GM12873 (cell line): ENCODE data around the gene C1orf216.

Experiments used
- CTCF ChIP-seq: IDR thresholded peaks from 2 replicates; pipeline ENCODE4 v1.5.1; 2012; ENCODE audit warnings: low read depth, mild to moderate bottlenecking, moderate library complexity, low read length, control low read depth; ENCODE audit not compliant: insufficient read depth; ENCODE audit errors: missing control alignments

The C1orf216 gene

DNA sequence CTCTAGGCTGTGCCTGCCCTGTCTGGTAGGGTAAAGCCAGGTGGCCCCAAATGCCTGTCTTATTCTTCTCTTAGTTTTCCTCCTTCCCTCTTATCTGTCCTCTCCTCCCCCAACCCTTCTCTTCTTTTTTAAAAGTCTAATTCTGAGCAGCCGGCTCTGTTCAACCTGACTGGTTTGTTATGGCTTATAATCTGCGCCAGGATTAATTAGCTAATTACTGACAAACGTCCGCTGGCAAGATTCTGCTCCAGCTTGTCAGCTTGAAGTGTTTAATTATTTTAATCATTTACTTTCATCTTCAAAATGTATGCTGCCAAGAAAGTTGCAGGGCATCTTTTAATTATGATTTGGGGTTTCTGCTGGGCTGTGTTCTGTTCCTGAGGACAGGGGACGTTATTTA is 50.2 kb downstream of the C1orf216 start:
- TF ChIP-seq CTCF, result no peak

GRCh38 chr1:35666916-35667315 is 51.8 kb downstream of the C1orf216 start:
- TF ChIP-seq CTCF, result no peak

DNA sequence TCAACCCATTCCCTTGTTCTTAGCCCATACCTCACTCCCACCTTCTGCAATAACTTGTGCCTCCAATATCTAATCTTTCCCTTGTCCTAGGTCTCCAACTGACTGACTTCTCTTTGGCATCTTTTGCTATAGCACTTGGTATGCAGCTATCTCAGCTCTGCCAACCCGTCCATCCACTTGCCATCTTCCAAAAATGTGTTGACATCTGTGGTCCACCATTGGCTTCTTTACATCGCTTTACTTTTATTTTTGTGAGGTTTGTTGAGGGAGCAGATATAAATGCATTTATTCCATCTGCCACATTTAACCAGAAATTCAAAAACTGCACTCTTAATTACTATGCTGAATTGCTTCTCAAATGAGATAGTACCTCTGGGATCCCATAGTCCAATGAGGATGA is 52.5 kb downstream of the C1orf216 start:
- TF ChIP-seq CTCF, result no peak
